K562 (cell line): ENCODE results near the gene UNC93B1. TPM values are rescaled to one million over a fixed set of nuclear protein-coding genes. Genes with fewer than 3 reads are reported as not detected.
A peak's percentile ranks its signal among the peaks of the same experiment; 100 is the strongest.

ENCODE experiments used
- ESRRB ChIP-seq: fragments of 250-450 bp; sonication (Bioruptor Pico); IDR thresholded peaks from 2 replicates; pipeline ENCODE4 v1.5.0; 2020; ENCODE audit warnings: mild to moderate bottlenecking, moderate library complexity, borderline replicate concordance
- JUND ChIP-seq, 2 experiments: IDR thresholded peaks; 2 replicates in 1 of 2; 3 replicates in 1 of 2; pipeline ENCODE4 v1.6.1; 2011; ENCODE audit warnings: borderline replicate concordance in 2 of 2, low read depth in 2 of 2, low read length in 2 of 2, improper control_type of control experiment in 1 of 2, missing biosample characterization in 1 of 2, missing genetic modification characterization in 1 of 2, missing genetic modification reagents in 1 of 2
- MGA ChIP-seq: fragments of 450-650 bp; IDR thresholded peaks from 2 replicates; pipeline ENCODE4 v1.6.1; 2016; ENCODE audit warnings: mild to moderate bottlenecking, moderate library complexity
- NFE2 ChIP-seq: IDR thresholded peaks from 2 replicates; pipeline ENCODE4 v1.6.1; 2014; ENCODE audit warnings: antibody characterized with exemption, low read depth
- POLR2AphosphoS2 ChIP-seq: IDR thresholded peaks from 2 replicates; pipeline ENCODE4 v1.6.1; 2012; ENCODE audit warnings: low read length, improper control_type of control experiment
- POLR2AphosphoS5 ChIP-seq: IDR thresholded peaks from 2 replicates; pipeline ENCODE4 v1.6.1; 2011; ENCODE audit warnings: mild to moderate bottlenecking, low read depth, low read length, moderate library complexity; ENCODE audit not compliant: control insufficient read depth, insufficient read depth
- POLR3A ChIP-seq: IDR thresholded peaks from 2 replicates; pipeline ENCODE4 v1.6.1; 2011; ENCODE audit warnings: borderline replicate concordance, mild to moderate bottlenecking, moderate library complexity; ENCODE audit not compliant: insufficient read length, insufficient read depth; ENCODE audit errors: extremely low read depth
- RBM25 ChIP-seq: fragments of 200-400 bp; formaldehyde crosslinking; IDR thresholded peaks from 2 replicates; pipeline ENCODE4 v1.6.1; 2018; ENCODE audit warnings: low read length, low read depth, moderate library complexity; ENCODE audit not compliant: severe bottlenecking
- SETDB1 ChIP-seq: IDR thresholded peaks from one replicate; pipeline ENCODE4 v1.6.1; 2012; ENCODE audit warnings: low read length, control low read depth, inconsistent platforms
- SLC30A9 ChIP-seq: fragments of 250-450 bp; sonication (Bioruptor Pico); IDR thresholded peaks from 2 replicates; pipeline ENCODE4 v1.8.0; 2022; ENCODE audit warnings: mild to moderate bottlenecking, moderate library complexity
- SP1 ChIP-seq: sonication (generic); formaldehyde crosslinking; IDR thresholded peaks from 2 replicates; pipeline ENCODE4 v1.8.1; 2022; ENCODE audit warnings: mild to moderate bottlenecking, missing genetic modification reagents
- TBL1XR1 ChIP-seq, 2 experiments: IDR thresholded peaks; 2 replicates each; pipeline ENCODE4 v1.6.1; 2012; ENCODE audit warnings: improper control_type of control experiment in 2 of 2, low read length in 2 of 2, mild to moderate bottlenecking in 1 of 2
- ZNF3 ChIP-seq: fragments of 250-450 bp; sonication (Bioruptor Pico); IDR thresholded peaks from 2 replicates; pipeline ENCODE4 v1.5.0; 2021; ENCODE audit warnings: mild to moderate bottlenecking, moderate library complexity
- polyA plus RNA-seq, 8 experiments: library from polyadenylated mRNA; depleted of rRNA in 4 of 8; stranded (reverse) in 5 of 8; unstranded in 3 of 8; fragments of >200 nt; fragmentation: Nextera tagmentation in 2 of 8; fragmentation: Illumina TruSeq in 1 of 8; extraction: Ambion mirVana in 2 of 8; extraction: Trizol in 1 of 8; gene quantifications; 2 replicates each; pipeline versions ENCODE4 v1.2.1 to v1.2.3, GENCODE V29; 2011 to 2014; ENCODE audit warnings: inconsistent platforms in 1 of 8, missing spikeins in 1 of 8
- total RNA-seq, 7 experiments: library from RNA; depleted of rRNA in 6 of 7; stranded (reverse); fragments of >200 nt in 6 of 7; fragmentation: Illumina TruSeq in 2 of 7; extraction: Trizol in 2 of 7; gene quantifications; 2 replicates each; pipeline versions ENCODE4 v1.2.1 to v1.2.3, GENCODE V29; 2011 to 2021; ENCODE audit warnings: low replicate concordance in 1 of 7

The UNC93B1 gene
- total and polyA plus RNA-seq, 9 of the 15 experiments (the other 6 are each of a cell fraction or from before 2014, with no cell fraction given): 0.10 to 13.6 (median 6.5) TPM

DNA sequence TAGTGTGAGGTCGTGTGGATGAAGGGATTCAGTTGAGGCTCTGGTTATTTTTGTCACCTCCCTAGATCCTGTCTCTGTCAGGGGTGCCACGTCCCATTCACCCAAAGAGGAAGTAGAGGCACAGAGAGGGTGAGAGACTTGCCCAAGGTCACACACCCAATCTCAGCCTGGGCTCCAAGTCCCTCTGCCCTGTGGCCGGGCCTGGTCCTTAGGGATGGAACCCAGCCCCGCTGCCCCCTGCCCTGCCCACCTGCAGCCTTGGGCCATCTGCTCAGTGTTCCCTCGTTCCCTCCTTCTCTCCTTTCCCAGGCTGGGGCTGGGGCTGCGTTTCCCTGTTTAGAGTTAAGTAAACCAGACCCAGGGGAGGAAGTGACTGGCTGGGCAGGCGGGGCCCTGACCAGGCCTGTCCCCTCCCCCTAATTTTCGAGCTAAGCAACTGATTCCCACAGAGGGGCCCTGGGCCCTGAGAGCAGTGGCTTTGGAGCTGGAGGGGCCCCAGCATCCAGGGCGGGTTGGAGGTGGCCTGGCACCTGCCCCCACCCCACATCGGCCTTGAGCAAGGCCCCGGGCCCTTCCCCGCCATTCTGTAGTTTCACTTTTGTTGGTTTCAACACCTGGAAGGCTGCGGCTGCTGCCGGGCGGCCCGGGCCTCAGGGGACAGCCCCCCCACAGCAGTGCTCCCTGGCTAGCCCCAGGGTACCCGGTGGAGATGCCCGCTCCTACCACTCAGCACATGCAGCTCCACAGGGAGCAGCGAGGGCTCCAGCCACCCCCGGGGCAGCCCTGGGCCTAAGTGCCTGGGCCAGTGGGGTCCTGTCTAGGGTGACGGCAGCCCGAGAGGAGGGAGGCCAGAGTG, 36.4 kb upstream of the UNC93B1 start (continued):
- peak; percentile 12 for TF ChIP-seq RBM25
- TF ChIP-seq POLR2AphosphoS5: 0 out of 2 replicates have a peak, but pooled peaks have one; percentile 24
- TF ChIP-seq TBL1XR1 (IDR thresholded peaks at IDR 0.05; ENCODE audit: low read length in 2 of 2): no peak
- TF ChIP-seq ZNF3 (CRISPR knock-in tag): no peak
- no peak for TF ChIP-seq POLR2AphosphoS2
- no peak for TF ChIP-seq POLR3A
- TF ChIP-seq JUND (IDR thresholded peaks at IDR 0.05; ENCODE audit: borderline replicate concordance, low read depth, low read length): 0 out of 2 replicates have a peak, but pooled peaks have one; percentile 9
- no peak for TF ChIP-seq JUND (tag; IDR thresholded peaks at IDR 0.05; ENCODE audit: borderline replicate concordance, low read depth, low read length)
- no peak for TF ChIP-seq SLC30A9 (CRISPR knock-in tag)
- TF ChIP-seq SETDB1: no peak
- TF ChIP-seq NFE2: no peak
- TF ChIP-seq ESRRB: no peak
- peak; percentile 27; the same call in 1 of the 2 replicates for TF ChIP-seq SP1 (CRISPR knock-in tag)
- no peak for TF ChIP-seq MGA
